ENCODE measurements around the gene ZC3H12A. TPM values are rescaled to one million over a fixed set of nuclear protein-coding genes. Genes with fewer than 3 reads are reported as not detected.

The ZC3H12A gene
- total RNA-seq, 2 donors from 2014 or later = 33.5 to 46.1 TPM

GRCh38 chr1:37477198-37477931 lies 3.0 kb downstream of the ZC3H12A start:
- no peaks in the 10 kb centered on the region for H3K27me3 Mint-ChIP-seq (ENCODE audit: low read depth)
- H3K4me3 Mint-ChIP-seq = peak overlapping the region; percentile 85 to 91
- peak overlapping the region; percentile 90 for H3K27ac Mint-ChIP-seq
- DNase-seq (peak; percentile 81 to 86), ATAC-seq (replicated peaks in 1 of 2) (peak; percentile 23 to 25)
- peaks cover 62% of the 10 kb centered on the region for H3K4me1 Mint-ChIP-seq (ENCODE audit: low read depth)
- no peaks in the 10 kb centered on the region for H3K9me3 Mint-ChIP-seq
- H3K36me3 Mint-ChIP-seq (ENCODE audit: insufficient read depth in 2 of 2) = peaks cover 29 to 31% of the 10 kb centered on the region in 2 donors

DNA sequence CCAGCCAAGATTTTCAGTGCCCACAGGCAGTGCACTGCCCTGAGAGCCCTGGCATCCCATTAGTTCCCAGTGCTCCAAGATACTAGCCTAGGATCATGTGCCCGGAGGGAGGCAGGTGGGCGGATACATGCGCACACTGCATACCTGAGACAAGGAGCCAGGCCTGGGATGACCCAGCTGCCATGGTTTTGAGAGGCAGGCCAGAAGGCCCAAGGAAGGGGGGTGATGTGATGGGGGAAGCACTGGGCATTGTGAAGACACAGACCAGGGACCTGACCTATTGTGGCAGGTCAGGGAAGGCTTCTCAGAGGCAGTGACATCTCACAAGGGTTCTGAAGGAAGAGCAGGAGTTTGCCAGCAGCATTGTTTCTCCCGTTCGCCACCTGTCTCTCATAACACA lies 3.6 kb downstream of the ZC3H12A start:
- peaks cover 32 to 34% of the 10 kb centered on the region in 2 donors for H3K36me3 Mint-ChIP-seq (ENCODE audit: insufficient read depth in 2 of 2)
- H3K27ac Mint-ChIP-seq = peak overlapping the region; percentile 90
- peak overlapping the region; percentile 85 to 91 for H3K4me3 Mint-ChIP-seq
- DNase-seq (peak; percentile 17 to 26), ATAC-seq (replicated peaks in 1 of 2) (no peak)
- H3K27me3 Mint-ChIP-seq (ENCODE audit: low read depth) = no peaks in the 10 kb centered on the region
- H3K4me1 Mint-ChIP-seq (ENCODE audit: low read depth) = peaks cover 60% of the 10 kb centered on the region
- H3K9me3 Mint-ChIP-seq = no peaks in the 10 kb centered on the region

- peak; percentile 42 to 44 for ATAC-seq (replicated peaks in 1 of 2)
- H3K4me1 Mint-ChIP-seq (ENCODE audit: low read depth) = peaks cover 55% of the 10 kb centered on the region
- H3K36me3 Mint-ChIP-seq (ENCODE audit: insufficient read depth in 2 of 2) = peaks cover 32 to 34% of the 10 kb centered on the region in 2 donors
- peak overlapping the region; percentile 90 for H3K27ac Mint-ChIP-seq
- peak overlapping the region; percentile 85 to 91 for H3K4me3 Mint-ChIP-seq
- peak; percentile 61 to 71 for DNase-seq
- H3K27me3 Mint-ChIP-seq (ENCODE audit: low read depth) = no peaks in the 10 kb centered on the region
- no peaks in the 10 kb centered on the region for H3K9me3 Mint-ChIP-seq
These were observed 4.1 kb downstream of the ZC3H12A start for GRCh38 chr1:37478451-37478881.

- peaks cover 32 to 34% of the 10 kb centered on the region in 2 donors for H3K36me3 Mint-ChIP-seq (ENCODE audit: insufficient read depth in 2 of 2)
- peaks cover 51% of the 10 kb centered on the region for H3K4me1 Mint-ChIP-seq (ENCODE audit: low read depth)
- ATAC-seq (replicated peaks in 1 of 2) (no peak), DNase-seq (peak; percentile 40 to 46)
- H3K9me3 Mint-ChIP-seq = no peaks in the 10 kb centered on the region
- no peaks in the 10 kb centered on the region for H3K27me3 Mint-ChIP-seq (ENCODE audit: low read depth)
- peak overlapping the region; percentile 85 to 91 for H3K4me3 Mint-ChIP-seq
- peak overlapping the region; percentile 90 for H3K27ac Mint-ChIP-seq
These were observed 4.5 kb downstream of the ZC3H12A start for GRCh38 chr1:37478890-37479254.

DNA sequence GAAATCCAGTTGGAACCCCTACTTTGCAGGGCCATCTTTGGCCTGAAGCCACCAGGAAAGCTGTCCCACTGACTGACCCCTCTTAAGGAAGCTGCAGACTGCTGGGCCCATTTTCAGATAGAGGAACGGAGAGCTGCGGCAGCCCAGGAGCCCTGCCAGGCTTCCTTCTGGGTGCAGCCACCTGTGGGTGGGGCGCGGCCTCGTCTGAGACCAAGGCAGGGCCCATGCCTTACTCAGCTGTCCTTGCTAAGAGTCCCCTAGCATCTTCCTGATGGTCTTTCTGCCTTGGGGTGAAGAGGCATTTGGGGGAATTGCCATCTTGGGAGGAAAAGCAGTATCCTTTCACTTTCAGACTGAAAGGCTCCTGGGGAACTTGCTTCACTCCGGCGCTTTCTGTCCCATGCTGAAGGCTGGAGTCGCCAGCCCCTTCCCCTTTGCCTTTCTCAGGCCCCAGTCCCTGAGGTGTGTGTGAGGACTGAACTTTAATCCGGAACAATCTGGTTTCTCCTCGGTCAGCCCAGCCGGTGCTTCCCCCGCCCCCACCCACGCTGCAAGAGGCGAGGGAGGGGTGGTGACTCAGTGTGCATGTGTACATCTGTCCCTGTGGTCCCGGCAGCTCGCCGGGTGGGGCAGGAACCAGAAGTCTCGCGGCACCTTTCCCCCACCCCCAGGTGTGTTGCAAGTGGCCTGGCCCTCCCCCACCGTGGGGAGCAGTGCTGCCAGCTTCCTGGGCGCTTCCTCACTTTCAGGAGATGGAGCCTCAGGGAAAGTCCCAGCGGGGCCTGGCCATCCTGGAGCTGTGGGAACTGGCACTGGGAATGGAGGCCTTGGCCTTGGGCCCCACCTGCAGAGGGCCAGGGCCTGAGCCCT lies 5.1 kb downstream of the ZC3H12A start:
- H3K36me3 Mint-ChIP-seq (ENCODE audit: insufficient read depth in 2 of 2) = peaks cover 34 to 36% of the 10 kb centered on the region in 2 donors
- peak overlapping the region; percentile 90 for H3K27ac Mint-ChIP-seq
- H3K4me1 Mint-ChIP-seq (ENCODE audit: low read depth) = peaks cover 50% of the 10 kb centered on the region
- ATAC-seq (replicated peaks in 1 of 2) (peak; percentile 61 to 65), DNase-seq (peak; percentile 92 to 94)
- H3K4me3 Mint-ChIP-seq = peak overlapping the region; percentile 85 to 91
- H3K27me3 Mint-ChIP-seq (ENCODE audit: low read depth) = no peaks in the 10 kb centered on the region
- no peaks in the 10 kb centered on the region for H3K9me3 Mint-ChIP-seq

- H3K27me3 Mint-ChIP-seq (ENCODE audit: low read depth) = no peaks in the 10 kb centered on the region
- ATAC-seq (replicated peaks in 1 of 2) = no peak
- peak in 1 of 2 donors; percentile 10 for DNase-seq
These were observed 5.7 kb downstream of the ZC3H12A start for GRCh38 chr1:37480125-37480466.

GRCh38 chr1:37480581-37481288 lies 6.4 kb downstream of the ZC3H12A start:
- ATAC-seq (replicated peaks in 1 of 2) (no peak), DNase-seq (no peak)
- H3K27ac Mint-ChIP-seq = peak overlapping the region; percentile 75
- no peaks in the 10 kb centered on the region for H3K9me3 Mint-ChIP-seq
- H3K4me3 Mint-ChIP-seq = peak overlapping the region; percentile 85 to 91
- H3K4me1 Mint-ChIP-seq (ENCODE audit: low read depth) = peaks cover 50% of the 10 kb centered on the region
- no peaks in the 10 kb centered on the region for H3K27me3 Mint-ChIP-seq (ENCODE audit: low read depth)
- H3K36me3 Mint-ChIP-seq (ENCODE audit: insufficient read depth in 2 of 2) = peaks cover 30 to 31% of the 10 kb centered on the region in 2 donors

More at GRCh38 chr1:37480125-37480466, 5.7 kb downstream of the ZC3H12A start:
- Mint-ChIP-seq H3K27ac (peak overlapping the region; percentile 90), H3K36me3 (ENCODE audit: insufficient read depth in 2 of 2) (peaks cover 32 to 34% of the 10 kb centered on the region in 2 donors), H3K9me3 (no peaks in the 10 kb centered on the region), H3K4me3 (peak overlapping the region; percentile 85 to 91), H3K4me1 (ENCODE audit: low read depth) (peaks cover 50% of the 10 kb centered on the region)

- Mint-ChIP-seq H3K27ac (peak overlapping the region; percentile 95), H3K4me1 (ENCODE audit: low read depth) (peaks cover 51% of the 10 kb centered on the region), H3K4me3 (peak overlapping the region; percentile 85 to 91), H3K9me3 (no peaks in the 10 kb centered on the region), H3K27me3 (ENCODE audit: low read depth) (no peaks in the 10 kb centered on the region), H3K36me3 (ENCODE audit: insufficient read depth in 2 of 2) (peaks cover 27 to 29% of the 10 kb centered on the region in 2 donors)
- DNase-seq = peak; percentile 52 to 55
- ATAC-seq (replicated peaks in 1 of 2) = no peak
These were observed 7.1 kb downstream of the ZC3H12A start for GRCh38 chr1:37481289-37482003.

- peak overlapping the region; percentile 95 for H3K27ac Mint-ChIP-seq
- ATAC-seq (replicated peaks in 1 of 2) = no peak
- H3K27me3 Mint-ChIP-seq (ENCODE audit: low read depth) = no peaks in the 10 kb centered on the region
- peak overlapping the region; percentile 85 to 91 for H3K4me3 Mint-ChIP-seq
- DNase-seq = peak in 1 of 2 donors; percentile 4
- H3K9me3 Mint-ChIP-seq = no peaks in the 10 kb centered on the region
- H3K4me1 Mint-ChIP-seq (ENCODE audit: low read depth) = peaks cover 54% of the 10 kb centered on the region
- H3K36me3 Mint-ChIP-seq (ENCODE audit: insufficient read depth in 2 of 2) = peaks cover 23 to 24% of the 10 kb centered on the region in 2 donors
These were observed 7.8 kb downstream of the ZC3H12A start for GRCh38 chr1:37482004-37482785.

GRCh38 chr1:37482796-37483744 lies 8.7 kb downstream of the ZC3H12A start:
- Mint-ChIP-seq H3K27ac (peak overlapping the region; percentile 31), H3K9me3 (no peaks in the 10 kb centered on the region), H3K27me3 (ENCODE audit: low read depth) (no peaks in the 10 kb centered on the region)

GRCh38 chr1:37483785-37484184 lies 9.4 kb downstream of the ZC3H12A start:
- H3K4me3 Mint-ChIP-seq = no peak overlapping the region
- H3K4me1 Mint-ChIP-seq (ENCODE audit: low read depth) = peaks cover 48% of the 10 kb centered on the region
- ATAC-seq (replicated peaks in 1 of 2) (no peak), DNase-seq (no peak)
- H3K27ac Mint-ChIP-seq = peak overlapping the region; percentile 92
- H3K27me3 Mint-ChIP-seq (ENCODE audit: low read depth) = no peaks in the 10 kb centered on the region
- no peaks in the 10 kb centered on the region for H3K9me3 Mint-ChIP-seq
- H3K36me3 Mint-ChIP-seq (ENCODE audit: insufficient read depth in 2 of 2) = peaks cover 14 to 19% of the 10 kb centered on the region in 2 donors

More at GRCh38 chr1:37482796-37483744, 8.7 kb downstream of the ZC3H12A start:
- no peak overlapping the region for H3K4me3 Mint-ChIP-seq
- peaks cover 55% of the 10 kb centered on the region for H3K4me1 Mint-ChIP-seq (ENCODE audit: low read depth)
- no peak for ATAC-seq (replicated peaks in 1 of 2)
- DNase-seq = no peak
- peaks cover 18 to 19% of the 10 kb centered on the region in 2 donors for H3K36me3 Mint-ChIP-seq (ENCODE audit: insufficient read depth in 2 of 2)
